WTC11 (cell line): ENCODE data around the gene PDZD2. TPM values are rescaled to one million over a fixed set of nuclear protein-coding genes. Genes with fewer than 3 reads are reported as not detected.

Source experiments
- ATAC-seq: fragments of 200-7000 bp; cut with Tn5 transposase; 2 replicates; pipeline ENCODE4 v1.10.0; 2021; ENCODE audit warnings: mild to moderate bottlenecking, moderate library complexity
- CTCF ChIA-PET: fragments of 300-600 bp; sonication (Branson Sonifier 250); formaldehyde crosslinking; loops from one replicate; lab custom pipeline; 2021; ENCODE audit warnings: antibody characterized with exemption; lab: Charles Lee
- POLR2A ChIA-PET: fragments of 350-600 bp; sonication (Branson Sonifier 250); formaldehyde crosslinking; loops from one replicate; lab custom pipeline; 2021; ENCODE audit warnings: antibody characterized with exemption; lab: Charles Lee
- DNase-seq: peaks from one replicate; pipeline ENCODE4 v3.0.0; 2021; ENCODE audit warnings: low spot score
- H3K27ac Mint-ChIP-seq: 2 replicates; pipeline ENCODE4 v1.8.0; 2021; ENCODE audit warnings: mixed read lengths
- H3K27me3 Mint-ChIP-seq: 2 replicates; pipeline ENCODE4 v1.8.0; 2021; ENCODE audit warnings: low read depth, mild to moderate bottlenecking, moderate library complexity, mixed read lengths
- H3K36me3 Mint-ChIP-seq: 2 replicates; pipeline ENCODE4 v1.8.0; 2021; ENCODE audit warnings: mixed read lengths
- H3K4me1 Mint-ChIP-seq: 2 replicates; pipeline ENCODE4 v1.8.0; 2022; ENCODE audit warnings: mixed read lengths
- H3K4me3 Mint-ChIP-seq: 2 replicates; pipeline ENCODE4 v1.8.0; 2021; ENCODE audit warnings: mild to moderate bottlenecking, moderate library complexity, mixed read lengths
- H3K9me3 Mint-ChIP-seq: 2 replicates; pipeline ENCODE4 v1.8.0; 2021; ENCODE audit warnings: mixed read lengths
- GRHL2 ChIP-seq: fragments of 250-450 bp; sonication (Bioruptor Pico); IDR thresholded peaks from 2 replicates; pipeline ENCODE4 v1.8.0; 2022; ENCODE audit warnings: mild to moderate bottlenecking, moderate library complexity; ENCODE audit not compliant: insufficient replicate concordance, severe bottlenecking
- JAZF1 ChIP-seq: fragments of 250-450 bp; sonication (Bioruptor Pico); IDR thresholded peaks from 2 replicates; pipeline ENCODE4 v1.9.0; 2021; ENCODE audit warnings: moderate library complexity, mild to moderate bottlenecking, inconsistent platforms
- NFYB ChIP-seq: sonication (generic); formaldehyde crosslinking; conservative IDR thresholded peaks from 2 replicates; pipeline ENCODE4 v1.8.0; 2022; ENCODE audit warnings: low read depth, missing genetic modification reagents
- NR3C1 ChIP-seq: sonication (generic); formaldehyde crosslinking; conservative IDR thresholded peaks from 2 replicates; pipeline ENCODE4 v1.8.1; 2023; ENCODE audit warnings: low read depth, mild to moderate bottlenecking, missing genetic modification reagents
- PRRX2 ChIP-seq: fragments of 250-450 bp; sonication (Bioruptor Pico); IDR thresholded peaks from 2 replicates; pipeline ENCODE4 v1.8.0; 2021; ENCODE audit warnings: mild to moderate bottlenecking
- TEAD4 ChIP-seq: sonication (generic); formaldehyde crosslinking; IDR thresholded peaks from 2 replicates; pipeline ENCODE4 v1.8.0; 2022; ENCODE audit warnings: mild to moderate bottlenecking, missing genetic modification reagents
- TP53 ChIP-seq: sonication (generic); formaldehyde crosslinking; IDR thresholded peaks from 2 replicates; pipeline ENCODE4 v1.8.1; 2023; ENCODE audit warnings: mild to moderate bottlenecking, missing genetic modification reagents
- ZNF121 ChIP-seq: sonication (generic); formaldehyde crosslinking; IDR thresholded peaks from 2 replicates; pipeline ENCODE4 v1.8.0; 2023; ENCODE audit warnings: missing genetic modification reagents
- ZNF138 ChIP-seq: sonication (generic); formaldehyde crosslinking; conservative IDR thresholded peaks from 2 replicates; pipeline ENCODE4 v1.8.1; 2022; ENCODE audit warnings: mild to moderate bottlenecking, moderate library complexity, missing genetic modification reagents
- ZNF416 ChIP-seq: fragments of 250-450 bp; sonication (Bioruptor Pico); IDR thresholded peaks from 2 replicates; pipeline ENCODE4 v1.9.0; 2021; ENCODE audit warnings: mild to moderate bottlenecking, inconsistent platforms
- ZNF512 ChIP-seq: sonication (generic); formaldehyde crosslinking; IDR thresholded peaks from 2 replicates; pipeline ENCODE4 v1.8.1; 2022; ENCODE audit warnings: missing genetic modification reagents, borderline replicate concordance
- ZNF671 ChIP-seq: fragments of 250-450 bp; sonication (Bioruptor Pico); IDR thresholded peaks from 2 replicates; pipeline ENCODE4 v1.8.0; 2021; ENCODE audit warnings: mild to moderate bottlenecking
- ZSCAN18 ChIP-seq: fragments of 250-450 bp; sonication (Bioruptor Pico); IDR thresholded peaks from 2 replicates; pipeline ENCODE4 v2.1.2; 2022; ENCODE audit warnings: mild to moderate bottlenecking, moderate library complexity
- total RNA-seq: library from RNA; stranded (reverse); gene quantifications from 3 replicates; pipeline ENCODE4 v1.2.3, GENCODE V29; 2021
- TF ChIP-seq, protein P1 (sequence below): sonication (generic); formaldehyde crosslinking; IDR thresholded peaks from 2 replicates; pipeline ENCODE4 v1.8.0; 2022; ENCODE audit warnings: mild to moderate bottlenecking, missing genetic modification reagents
- TF ChIP-seq, protein P2 (sequence below): fragments of 250-450 bp; sonication (Bioruptor Pico); IDR thresholded peaks from 2 replicates; pipeline ENCODE4 v1.9.0; 2021; ENCODE audit warnings: mild to moderate bottlenecking
- TF ChIP-seq, protein P3 (sequence below): sonication (generic); formaldehyde crosslinking; IDR thresholded peaks from 2 replicates; pipeline ENCODE4 v1.8.1; 2023; ENCODE audit warnings: mild to moderate bottlenecking, moderate library complexity, missing genetic modification reagents
- TF ChIP-seq, protein P4 (sequence below): sonication (generic); formaldehyde crosslinking; IDR thresholded peaks from 2 replicates; pipeline ENCODE4 v1.8.1; 2023; ENCODE audit warnings: mild to moderate bottlenecking, missing genetic modification reagents, moderate library complexity
- TF ChIP-seq, protein P5 (sequence below): sonication (generic); formaldehyde crosslinking; IDR thresholded peaks from 2 replicates; pipeline ENCODE4 v1.8.1; 2023; ENCODE audit warnings: mild to moderate bottlenecking, missing genetic modification reagents

PDZD2 gene
- total RNA-seq, 1 experiment from 2014 or later, result 11.4 TPM

DNA sequence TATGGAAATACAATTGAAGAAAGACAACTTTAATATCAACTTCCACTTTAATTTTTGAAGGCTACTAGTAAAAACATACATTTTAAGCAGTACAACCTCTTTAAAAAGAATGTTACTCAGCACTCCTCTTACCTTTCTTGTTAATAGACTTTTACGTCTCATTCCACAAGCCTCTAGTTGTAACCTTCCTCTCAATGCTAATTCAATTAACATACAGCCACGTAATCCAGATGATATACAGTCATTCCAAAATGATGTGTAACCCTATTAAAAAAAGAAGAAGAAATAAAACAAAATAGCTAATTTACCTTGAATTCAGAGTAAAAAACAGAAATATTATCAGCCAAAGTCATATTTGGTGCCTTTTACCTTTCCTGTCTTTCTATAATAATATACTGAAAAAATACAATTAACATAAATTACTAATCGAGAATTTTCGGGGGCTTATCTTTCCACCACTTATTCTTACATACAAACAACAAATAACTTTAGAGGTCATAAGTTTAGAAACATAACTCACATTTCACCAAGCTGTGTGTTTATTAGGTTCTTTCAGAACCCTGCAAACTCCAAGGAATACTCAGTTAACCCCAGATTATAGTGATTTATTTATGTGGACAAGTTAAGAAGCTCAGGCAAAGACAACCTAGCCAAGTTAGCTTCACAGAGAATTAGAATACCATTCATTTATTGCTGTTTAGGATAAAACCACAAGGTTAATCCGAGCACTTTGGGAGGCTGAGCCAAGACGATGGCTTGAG, 504.9 kb downstream of the PDZD2 start (continued):
- TF ChIP-seq ZNF512 (CRISPR knock-in tag) (no peak), ZNF671 (CRISPR knock-in tag) (no peak), ZNF138 (CRISPR knock-in tag) (no peak), ZSCAN18 (CRISPR knock-in tag) (no peak), PRRX2 (CRISPR knock-in tag) (no peak), NFYB (CRISPR knock-in tag) (no peak), GRHL2 (no peak)
- TF ChIP-seq, protein P1, sequence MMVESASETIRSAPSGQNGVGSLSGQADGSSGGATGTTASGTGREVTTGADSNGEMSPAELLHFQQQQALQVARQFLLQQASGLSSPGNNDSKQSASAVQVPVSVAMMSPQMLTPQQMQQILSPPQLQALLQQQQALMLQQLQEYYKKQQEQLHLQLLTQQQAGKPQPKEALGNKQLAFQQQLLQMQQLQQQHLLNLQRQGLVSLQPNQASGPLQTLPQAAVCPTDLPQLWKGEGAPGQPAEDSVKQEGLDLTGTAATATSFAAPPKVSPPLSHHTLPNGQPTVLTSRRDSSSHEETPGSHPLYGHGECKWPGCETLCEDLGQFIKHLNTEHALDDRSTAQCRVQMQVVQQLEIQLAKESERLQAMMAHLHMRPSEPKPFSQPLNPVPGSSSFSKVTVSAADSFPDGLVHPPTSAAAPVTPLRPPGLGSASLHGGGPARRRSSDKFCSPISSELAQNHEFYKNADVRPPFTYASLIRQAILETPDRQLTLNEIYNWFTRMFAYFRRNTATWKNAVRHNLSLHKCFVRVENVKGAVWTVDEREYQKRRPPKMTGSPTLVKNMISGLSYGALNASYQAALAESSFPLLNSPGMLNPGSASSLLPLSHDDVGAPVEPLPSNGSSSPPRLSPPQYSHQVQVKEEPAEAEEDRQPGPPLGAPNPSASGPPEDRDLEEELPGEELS (CRISPR knock-in tag), result no peak
- TF ChIP-seq, protein P2, sequence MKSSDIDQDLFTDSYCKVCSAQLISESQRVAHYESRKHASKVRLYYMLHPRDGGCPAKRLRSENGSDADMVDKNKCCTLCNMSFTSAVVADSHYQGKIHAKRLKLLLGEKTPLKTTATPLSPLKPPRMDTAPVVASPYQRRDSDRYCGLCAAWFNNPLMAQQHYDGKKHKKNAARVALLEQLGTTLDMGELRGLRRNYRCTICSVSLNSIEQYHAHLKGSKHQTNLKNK, result no peak
- TF ChIP-seq, protein P3, sequence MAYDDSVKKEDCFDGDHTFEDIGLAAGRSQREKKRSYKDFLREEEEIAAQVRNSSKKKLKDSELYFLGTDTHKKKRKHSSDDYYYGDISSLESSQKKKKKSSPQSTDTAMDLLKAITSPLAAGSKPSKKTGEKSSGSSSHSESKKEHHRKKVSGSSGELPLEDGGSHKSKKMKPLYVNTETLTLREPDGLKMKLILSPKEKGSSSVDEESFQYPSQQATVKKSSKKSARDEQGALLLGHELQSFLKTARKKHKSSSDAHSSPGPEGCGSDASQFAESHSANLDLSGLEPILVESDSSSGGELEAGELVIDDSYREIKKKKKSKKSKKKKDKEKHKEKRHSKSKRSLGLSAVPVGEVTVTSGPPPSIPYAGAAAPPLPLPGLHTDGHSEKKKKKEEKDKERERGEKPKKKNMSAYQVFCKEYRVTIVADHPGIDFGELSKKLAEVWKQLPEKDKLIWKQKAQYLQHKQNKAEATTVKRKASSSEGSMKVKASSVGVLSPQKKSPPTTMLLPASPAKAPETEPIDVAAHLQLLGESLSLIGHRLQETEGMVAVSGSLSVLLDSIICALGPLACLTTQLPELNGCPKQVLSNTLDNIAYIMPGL (CRISPR knock-in tag), result no peak

GRCh38 chr5:32144378-32145207, 505.7 kb downstream of the PDZD2 start:
- no peak overlapping the region for H3K4me3 Mint-ChIP-seq
- TF ChIP-seq, protein P4, sequence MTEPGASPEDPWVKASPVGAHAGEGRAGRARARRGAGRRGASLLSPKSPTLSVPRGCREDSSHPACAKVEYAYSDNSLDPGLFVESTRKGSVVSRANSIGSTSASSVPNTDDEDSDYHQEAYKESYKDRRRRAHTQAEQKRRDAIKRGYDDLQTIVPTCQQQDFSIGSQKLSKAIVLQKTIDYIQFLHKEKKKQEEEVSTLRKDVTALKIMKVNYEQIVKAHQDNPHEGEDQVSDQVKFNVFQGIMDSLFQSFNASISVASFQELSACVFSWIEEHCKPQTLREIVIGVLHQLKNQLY (CRISPR knock-in tag), result no peak
- TF ChIP-seq TEAD4 (no peak), ZNF121 (CRISPR knock-in tag) (0 out of 2 replicates have a peak, but pooled peaks have one; percentile 15), TP53 (CRISPR knock-in tag) (no peak), ZNF416 (CRISPR knock-in tag) (no peak), JAZF1 (CRISPR knock-in tag) (no peak), NR3C1 (CRISPR knock-in tag) (no peak)
- TF ChIP-seq, protein P5, sequence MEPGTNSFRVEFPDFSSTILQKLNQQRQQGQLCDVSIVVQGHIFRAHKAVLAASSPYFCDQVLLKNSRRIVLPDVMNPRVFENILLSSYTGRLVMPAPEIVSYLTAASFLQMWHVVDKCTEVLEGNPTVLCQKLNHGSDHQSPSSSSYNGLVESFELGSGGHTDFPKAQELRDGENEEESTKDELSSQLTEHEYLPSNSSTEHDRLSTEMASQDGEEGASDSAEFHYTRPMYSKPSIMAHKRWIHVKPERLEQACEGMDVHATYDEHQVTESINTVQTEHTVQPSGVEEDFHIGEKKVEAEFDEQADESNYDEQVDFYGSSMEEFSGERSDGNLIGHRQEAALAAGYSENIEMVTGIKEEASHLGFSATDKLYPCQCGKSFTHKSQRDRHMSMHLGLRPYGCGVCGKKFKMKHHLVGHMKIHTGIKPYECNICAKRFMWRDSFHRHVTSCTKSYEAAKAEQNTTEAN (CRISPR knock-in tag), result no peak
- DNase-seq (no peak), ATAC-seq (no peak)
- H3K36me3 Mint-ChIP-seq, result peaks cover 34% of the 10 kb centered on the region
- no peaks in the 10 kb centered on the region for H3K27me3 Mint-ChIP-seq
- POLR2A ChIA-PET, result no interaction called here
- 0 out of 2 replicates have a peak, but pooled peaks cover 6% of the 10 kb centered on the region for H3K9me3 Mint-ChIP-seq
- peak overlapping the region; percentile 50; the same call in 1 of the 2 replicates for H3K27ac Mint-ChIP-seq
- CTCF ChIA-PET, result no interaction called here
- peaks cover 4% of the 10 kb centered on the region for H3K4me1 Mint-ChIP-seq
